Tongue (tissue), 2 donors: ENCODE measurements around the gene ZNF518B. TPM values are rescaled to one million over a fixed set of nuclear protein-coding genes. Genes with fewer than 3 reads are reported as not detected.
"Not testable (repeated sequence)": the region's sequence is repeated elsewhere in the genome, so short reads cannot be mapped to it uniquely, and the experiment has no call there.

Source experiments
- DNase-seq: peaks from one replicate; pipeline ENCODE4 v3.0.0-alpha.2; 2015
- total RNA-seq: library from RNA; depleted of rRNA; stranded (reverse); fragments of >200 nt; gene quantifications from one replicate; pipeline ENCODE4 v1.2.3, GENCODE V29; 2014

ZNF518B gene
- total RNA-seq, 1 donor from 2014 or later = 34.0 TPM

GRCh38 chr4:10456260-10456594 lies 999 bp downstream of the ZNF518B start:
- DNase-seq = peak; percentile 16

GRCh38 chr4:10455133-10455532 lies 2.1 kb downstream of the ZNF518B start:
- DNase-seq = no peak

GRCh38 chr4:10454726-10455125 lies 2.5 kb downstream of the ZNF518B start:
- DNase-seq = no peak

- no peak for DNase-seq
Measured at GRCh38 chr4:10454121-10454520, 3.1 kb downstream of the ZNF518B start.

GRCh38 chr4:10448991-10449390 lies 8.2 kb downstream of the ZNF518B start:
- no peak for DNase-seq

- no peak for DNase-seq
Measured at GRCh38 chr4:10442976-10443375, 14.2 kb downstream of the ZNF518B start.

GRCh38 chr4:10441512-10441911 lies 15.7 kb downstream of the ZNF518B start:
- DNase-seq = no peak

GRCh38 chr4:10438924-10439323 lies 18.3 kb downstream of the ZNF518B start:
- DNase-seq = no peak

GRCh38 chr4:10437735-10438134 lies 19.5 kb downstream of the ZNF518B start:
- DNase-seq = peak; percentile 7

GRCh38 chr4:10427680-10428079 lies 29.5 kb downstream of the ZNF518B start:
- not testable (repeated sequence) for DNase-seq

- DNase-seq = no peak
Measured at GRCh38 chr4:10421344-10422055, 35.7 kb downstream of the ZNF518B start.

GRCh38 chr4:10417740-10418139 lies 39.5 kb downstream of the ZNF518B start:
- DNase-seq = peak; percentile 14

- no peak for DNase-seq
Measured at GRCh38 chr4:10416441-10416840, 40.8 kb downstream of the ZNF518B start.

- no peak for DNase-seq
Measured at GRCh38 chr4:10413177-10413576, 44.0 kb downstream of the ZNF518B start.

- no peak for DNase-seq
Measured at GRCh38 chr4:10405672-10406071, 51.6 kb downstream of the ZNF518B start.

- DNase-seq = peak; percentile 73
Measured at GRCh38 chr4:10403633-10404445, 53.4 kb downstream of the ZNF518B start.

GRCh38 chr4:10395971-10396580 lies 61.1 kb downstream of the ZNF518B start:
- no peak for DNase-seq

Other genes with a start within 250 kb of the ZNF518B start
- gene CLNK, start 227.3 kb upstream of the ZNF518B start, total RNA-seq = not detected